ENCODE measurements around the gene SDHA.

- TF ChIP-seq ATF2 (CRISPR knock-in tag; IDR thresholded peaks at IDR 0.05) (no peak), PATZ1 (CRISPR knock-in tag; IDR thresholded peaks at IDR 0.05; ENCODE audit: borderline replicate concordance) (no peak)
Observed at GRCh38 chr5:185095-186070, 32.7 kb upstream of the SDHA start.

All from K562 (cell line).